Keratinocyte (primary cell): ENCODE measurements around the gene PRSS50. TPM values are rescaled to one million over a fixed set of nuclear protein-coding genes. Genes with fewer than 3 reads are reported as not detected.

ENCODE experiments used
- DNase-seq: peaks from one replicate; pipeline ENCODE4 v3.0.0-alpha.2; 2011; ENCODE audit warnings: low read depth, missing footprints, low spot score
- FAIRE-seq: peaks from 2 replicates; lab custom pipeline; 2011; peaks lifted over from hg19 to GRCh38; lab: Jason Lieb, UNC
- H2AFZ ChIP-seq: 2 replicates; pipeline ENCODE4 v1.6.0; 2012; ENCODE audit warnings: low read length, control low read depth, inconsistent platforms; ENCODE audit not compliant: control insufficient read depth
- H3K27ac ChIP-seq: 2 replicates; pipeline ENCODE4 v1.5.1; 2011; ENCODE audit warnings: low read length; ENCODE audit not compliant: control insufficient read depth, insufficient read depth
- H3K27me3 ChIP-seq: 3 replicates; pipeline ENCODE4 v1.6.0; 2011; ENCODE audit warnings: low read length; ENCODE audit not compliant: control insufficient read depth, insufficient read depth; ENCODE audit errors: extremely low read depth
- H3K36me3 ChIP-seq, 2 experiments: 2 replicates in 1 of 2; 3 replicates in 1 of 2; pipeline ENCODE4 v1.5.1; 2011; ENCODE audit warnings: low read length in 2 of 2, mild to moderate bottlenecking in 1 of 2; ENCODE audit not compliant: control insufficient read depth in 2 of 2, insufficient read depth in 2 of 2; ENCODE audit errors: extremely low read depth in 1 of 2
- H3K4me1 ChIP-seq: 3 replicates; pipeline ENCODE4 v1.5.1; 2011; ENCODE audit warnings: low read length; ENCODE audit not compliant: control insufficient read depth, insufficient read depth; ENCODE audit errors: extremely low read depth
- H3K4me2 ChIP-seq: 3 replicates; pipeline ENCODE4 v1.6.0; 2011; ENCODE audit warnings: low read depth, low read length; ENCODE audit not compliant: control insufficient read depth, insufficient read depth; ENCODE audit errors: extremely low read depth
- H3K4me3 ChIP-seq, 3 experiments: fragments of 200-600 bp in 1 of 3; sonication (generic) in 1 of 3; 2 replicates in 2 of 3; 3 replicates in 1 of 3; pipeline ENCODE4 v1.5.1; 2011 to 2016; ENCODE audit warnings: low read length in 3 of 3, mild to moderate bottlenecking in 3 of 3, control low read depth in 2 of 3, inconsistent platforms in 1 of 3, low read depth in 1 of 3, mixed read lengths in 1 of 3, mixed run types in 1 of 3, moderate library complexity in 1 of 3; ENCODE audit not compliant: control insufficient read depth in 2 of 3, insufficient read depth in 2 of 3; ENCODE audit errors: extremely low read depth in 1 of 3
- H3K79me2 ChIP-seq: 2 replicates; pipeline ENCODE4 v1.6.0; 2012; ENCODE audit warnings: low read length; ENCODE audit not compliant: control insufficient read depth, insufficient read depth
- H3K9ac ChIP-seq: 3 replicates; pipeline ENCODE4 v1.6.0; 2011; ENCODE audit warnings: low read length; ENCODE audit not compliant: control insufficient read depth, insufficient read depth; ENCODE audit errors: extremely low read depth
- H3K9me1 ChIP-seq: 3 replicates; pipeline ENCODE4 v1.6.0; 2011; ENCODE audit warnings: low read length; ENCODE audit not compliant: control insufficient read depth, insufficient read depth; ENCODE audit errors: extremely low read depth
- H3K9me3 ChIP-seq: 2 replicates; pipeline ENCODE4 v1.5.1; 2012; ENCODE audit warnings: low read depth, low read length; ENCODE audit not compliant: control insufficient read depth
- H4K20me1 ChIP-seq: 3 replicates; pipeline ENCODE4 v1.6.0; 2011; ENCODE audit warnings: low read length; ENCODE audit not compliant: control insufficient read depth, insufficient read depth; ENCODE audit errors: extremely low read depth
- CTCF ChIP-seq, 3 experiments: IDR thresholded peaks in 1 of 3; conservative IDR thresholded peaks in 1 of 3; optimal IDR thresholded peaks in 1 of 3; 2 replicates in 2 of 3; 3 replicates in 1 of 3; pipeline versions ENCODE3 to v1.5.1; 2011; ENCODE audit warnings: low read length in 3 of 3, mild to moderate bottlenecking in 3 of 3, moderate library complexity in 2 of 3, control low read depth in 1 of 3, inconsistent platforms in 1 of 3; ENCODE audit not compliant: insufficient read depth in 2 of 3; ENCODE audit errors: extremely low read depth in 1 of 3
- EZH2 ChIP-seq: IDR thresholded peaks from one replicate; pipeline ENCODE4 v1.6.1; 2012; ENCODE audit warnings: inconsistent platforms, mild to moderate bottlenecking, low read length, moderate library complexity
- dilution Hi-C: fragments of 300-500 bp; cut with MboI; formaldehyde crosslinking; loops from one replicate; pipeline ENCODE4 v1.7.0; 2020; ENCODE audit warnings: low sequenced_read_pairs; ENCODE audit not compliant: extremely low pct_ligation_motif_present
- polyA plus RNA-seq, 5 experiments: library from polyadenylated mRNA; depleted of rRNA in 3 of 5; stranded (reverse) in 3 of 5; stranded (forward) in 1 of 5; unstranded in 1 of 5; fragments of >200 nt; gene quantifications; 1 replicate in 1 of 5; 2 replicates in 3 of 5; 3 replicates in 1 of 5; pipeline versions ENCODE4 v1.2.1 to v1.2.3, GENCODE V29; 2011 to 2012; ENCODE audit warnings: missing spikeins in 2 of 5, low read depth in 1 of 5, low replicate concordance in 1 of 5

Gene PRSS50
- polyA plus RNA-seq, 1 donor (not counting 4 experiments of a cell fraction or from before 2014, with no cell fraction given), result not detected

GRCh38 chr3:46684891-46685290 is 32.8 kb downstream of the PRSS50 start:
- no peak overlapping the region for H3K4me3 ChIP-seq
- peaks cover 11% of the 10 kb centered on the region for H3K79me2 ChIP-seq
- dilution Hi-C loops, result no loop called here
- no peaks in the 10 kb centered on the region for H4K20me1 ChIP-seq
- H3K9ac ChIP-seq, result no peak overlapping the region
- no peak for TF ChIP-seq EZH2
- TF ChIP-seq CTCF (optimal IDR thresholded peaks at IDR 0.05 in 1 of 3, IDR thresholded peaks at IDR 0.05 in 1 of 3, conservative IDR thresholded peaks at IDR 0.05 in 1 of 3; ENCODE audit: extremely low read depth in 1 of 3, insufficient read depth in 2 of 3, low read length in 3 of 3), result no peak
- peaks cover 70 to 81% of the 10 kb centered on the region in 2 experiments for H3K36me3 ChIP-seq
- no peaks in the 10 kb centered on the region for H3K9me3 ChIP-seq
- DNase-seq, result no peak
- H3K27ac ChIP-seq, result no peak overlapping the region
- FAIRE-seq, result no peak
- peaks cover under 1% of the 10 kb centered on the region for H3K9me1 ChIP-seq
- H3K4me2 ChIP-seq, result no peak overlapping the region
- H3K4me1 ChIP-seq, result no peaks in the 10 kb centered on the region
- no peak overlapping the region for H2AFZ ChIP-seq
- no peaks in the 10 kb centered on the region for H3K27me3 ChIP-seq

GRCh38 chr3:46682974-46683373 is 34.7 kb downstream of the PRSS50 start:
- dilution Hi-C loops, result no loop called here
- H3K9me3 ChIP-seq, result no peaks in the 10 kb centered on the region

More at GRCh38 chr3:46682974-46683373, 34.7 kb downstream of the PRSS50 start:
- Histone ChIP-seq H4K20me1 (no peaks in the 10 kb centered on the region), H3K27me3 (no peaks in the 10 kb centered on the region), H3K36me3 (peaks cover 70 to 76% of the 10 kb centered on the region in 2 experiments), H3K27ac (no peak overlapping the region), H3K4me3 (no peak overlapping the region), H3K9me1 (no peaks in the 10 kb centered on the region), H3K4me1 (no peaks in the 10 kb centered on the region), H3K4me2 (no peak overlapping the region), H3K9ac (no peak overlapping the region), H2AFZ (no peak overlapping the region), H3K79me2 (no peaks in the 10 kb centered on the region)
- DNase-seq (no peak), FAIRE-seq (no peak)
- TF ChIP-seq CTCF (optimal IDR thresholded peaks at IDR 0.05 in 1 of 3, IDR thresholded peaks at IDR 0.05 in 1 of 3, conservative IDR thresholded peaks at IDR 0.05 in 1 of 3; ENCODE audit: extremely low read depth in 1 of 3, insufficient read depth in 2 of 3, low read length in 3 of 3) (no peak), EZH2 (no peak)
